GM12878 (cell line): Measurements from ENCODE around the gene OTC. TPM values are rescaled to one million over a fixed set of nuclear protein-coding genes. Genes with fewer than 3 reads are reported as not detected.

Experiments used
- BHLHE40 ChIP-seq, 2 experiments: fragments of 450-650 bp in 1 of 2; IDR thresholded peaks; 2 replicates each; pipeline ENCODE4 v1.6.1; 2011 to 2017; ENCODE audit warnings: low read depth in 2 of 2, borderline replicate concordance in 1 of 2, improper control_type of control experiment in 1 of 2, low read length in 1 of 2, mild to moderate bottlenecking in 1 of 2
- FOXK2 ChIP-seq: fragments of 450-650 bp; IDR thresholded peaks from 2 replicates; pipeline ENCODE4 v1.6.1; 2017; ENCODE audit warnings: mild to moderate bottlenecking, moderate library complexity
- HCFC1 ChIP-seq: fragments of 150-350 bp; IDR thresholded peaks from 2 replicates; pipeline ENCODE4 v1.6.1; 2014; ENCODE audit warnings: low read length
- MEF2B ChIP-seq: fragments of 450-650 bp; IDR thresholded peaks from 2 replicates; pipeline ENCODE4 v1.6.1; 2018; ENCODE audit warnings: mild to moderate bottlenecking, moderate library complexity; ENCODE audit not compliant: partially characterized antibody, poor library complexity, severe bottlenecking
- PAX8 ChIP-seq: fragments of 450-650 bp; IDR thresholded peaks from 2 replicates; pipeline ENCODE4 v1.6.1; 2017; ENCODE audit warnings: mild to moderate bottlenecking, moderate library complexity
- SMC3 ChIP-seq: IDR thresholded peaks from 2 replicates; pipeline ENCODE4 v1.6.1; 2011; ENCODE audit warnings: low read length, improper control_type of control experiment, borderline replicate concordance
- SUZ12 ChIP-seq: fragments of 200-600 bp; sonication (generic); IDR thresholded peaks from one replicate; pipeline ENCODE4 v1.6.1; 2018; ENCODE audit warnings: antibody characterized with exemption, mild to moderate bottlenecking; ENCODE audit not compliant: unreplicated experiment
- TARDBP ChIP-seq: IDR thresholded peaks from 2 replicates; pipeline ENCODE4 v1.6.1; 2016; ENCODE audit warnings: borderline replicate concordance
- polyA plus RNA-seq, 11 experiments: library from polyadenylated mRNA; depleted of rRNA in 4 of 11; unstranded in 6 of 11; stranded (reverse) in 5 of 11; fragments of >200 nt; fragmentation: Nextera tagmentation in 4 of 11; fragmentation: Illumina TruSeq in 1 of 11; extraction: Ambion mirVana in 4 of 11; extraction: Trizol in 1 of 11; gene quantifications; 1 replicate in 1 of 11; 2 replicates in 10 of 11; pipeline versions ENCODE4 v1.2.1 to v1.2.3, GENCODE V29; 2011 to 2016; ENCODE audit warnings: inconsistent platforms in 2 of 11, missing spikeins in 2 of 11, low read depth in 1 of 11
- total RNA-seq, 4 experiments: library from RNA; depleted of rRNA in 3 of 4; stranded (reverse); fragments of >200 nt in 3 of 4; fragmentation: Illumina TruSeq in 1 of 4; extraction: Trizol in 1 of 4; gene quantifications; 2 replicates each; pipeline versions ENCODE4 v1.2.1 to v1.2.3, GENCODE V29; 2013 to 2021
- TF ChIP-seq, protein P1 (sequence below): fragments of 450-650 bp; formaldehyde crosslinking; IDR thresholded peaks from 2 replicates; pipeline ENCODE4 v1.5.0; 2022; ENCODE audit warnings: mild to moderate bottlenecking, missing genetic modification characterization
- TF ChIP-seq, protein P2 (sequence below): fragments of 150-350 bp; IDR thresholded peaks from 2 replicates; pipeline ENCODE4 v1.6.1; 2016; ENCODE audit warnings: low read depth, low read length

Gene OTC
- total and polyA plus RNA-seq, 10 of the 15 experiments (the other 5 are each of a cell fraction or from before 2014, with no cell fraction given), result not detected

DNA sequence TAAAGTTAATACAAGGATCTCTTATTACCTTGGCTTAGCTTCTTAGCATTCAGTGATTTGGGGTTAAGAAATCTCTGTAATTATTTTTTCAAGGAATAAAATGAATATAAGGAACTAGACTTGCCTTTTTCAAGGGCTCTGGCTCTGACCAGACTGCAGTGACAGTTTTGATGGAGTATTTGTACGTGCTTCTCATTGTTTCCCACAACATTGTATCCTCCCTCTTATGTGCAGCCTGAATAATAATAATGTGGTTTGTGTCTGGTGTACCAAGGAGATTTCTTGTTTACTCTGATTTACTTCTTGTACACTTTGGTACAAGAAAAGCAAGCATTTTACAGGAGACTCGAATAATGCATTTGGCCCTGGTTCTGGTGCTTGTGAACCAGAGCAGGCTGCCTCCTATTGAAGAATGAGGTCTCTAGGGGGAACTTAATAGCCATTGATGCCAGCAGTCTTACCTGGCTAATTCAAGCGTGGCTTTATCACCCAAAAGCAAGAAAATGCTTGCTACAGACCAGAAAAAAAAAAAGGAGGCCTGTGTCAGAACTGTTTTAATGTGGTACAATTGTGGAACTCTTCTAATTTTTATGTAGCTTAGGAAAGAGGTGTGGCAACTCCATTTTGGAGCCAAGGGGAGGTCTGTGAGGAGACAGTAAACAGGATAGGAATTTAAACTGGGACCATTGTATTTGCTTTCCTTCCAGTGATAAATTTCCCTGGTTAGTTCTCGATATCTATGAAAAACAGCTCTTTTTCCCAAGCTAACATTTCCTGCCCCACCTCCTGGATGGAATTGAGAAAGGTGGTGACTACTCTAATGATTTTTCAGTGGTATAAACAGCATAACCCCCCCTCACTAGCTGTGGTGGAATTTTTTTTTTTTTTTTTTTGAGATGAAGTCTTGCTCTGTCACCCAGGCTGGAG is 5.6 kb downstream of the OTC start (continued):
- TF ChIP-seq, protein P1, sequence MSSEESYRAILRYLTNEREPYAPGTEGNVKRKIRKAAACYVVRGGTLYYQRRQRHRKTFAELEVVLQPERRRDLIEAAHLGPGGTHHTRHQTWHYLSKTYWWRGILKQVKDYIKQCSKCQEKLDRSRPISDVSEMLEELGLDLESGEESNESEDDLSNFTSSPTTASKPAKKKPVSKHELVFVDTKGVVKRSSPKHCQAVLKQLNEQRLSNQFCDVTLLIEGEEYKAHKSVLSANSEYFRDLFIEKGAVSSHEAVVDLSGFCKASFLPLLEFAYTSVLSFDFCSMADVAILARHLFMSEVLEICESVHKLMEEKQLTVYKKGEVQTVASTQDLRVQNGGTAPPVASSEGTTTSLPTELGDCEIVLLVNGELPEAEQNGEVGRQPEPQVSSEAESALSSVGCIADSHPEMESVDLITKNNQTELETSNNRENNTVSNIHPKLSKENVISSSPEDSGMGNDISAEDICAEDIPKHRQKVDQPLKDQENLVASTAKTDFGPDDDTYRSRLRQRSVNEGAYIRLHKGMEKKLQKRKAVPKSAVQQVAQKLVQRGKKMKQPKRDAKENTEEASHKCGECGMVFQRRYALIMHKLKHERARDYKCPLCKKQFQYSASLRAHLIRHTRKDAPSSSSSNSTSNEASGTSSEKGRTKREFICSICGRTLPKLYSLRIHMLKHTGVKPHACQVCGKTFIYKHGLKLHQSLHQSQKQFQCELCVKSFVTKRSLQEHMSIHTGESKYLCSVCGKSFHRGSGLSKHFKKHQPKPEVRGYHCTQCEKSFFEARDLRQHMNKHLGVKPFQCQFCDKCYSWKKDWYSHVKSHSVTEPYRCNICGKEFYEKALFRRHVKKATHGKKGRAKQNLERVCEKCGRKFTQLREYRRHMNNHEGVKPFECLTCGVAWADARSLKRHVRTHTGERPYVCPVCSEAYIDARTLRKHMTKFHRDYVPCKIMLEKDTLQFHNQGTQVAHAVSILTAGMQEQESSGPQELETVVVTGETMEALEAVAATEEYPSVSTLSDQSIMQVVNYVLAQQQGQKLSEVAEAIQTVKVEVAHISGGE (CRISPR knock-in tag), result no peak
- TF ChIP-seq PAX8 (no peak), SMC3 (no peak), FOXK2 (no peak), SUZ12 (no peak), HCFC1 (no peak), BHLHE40 (IDR thresholded peaks at IDR 0.05; ENCODE audit: borderline replicate concordance in 1 of 2, low read depth in 2 of 2, low read length in 1 of 2) (no peak), TARDBP (no peak), MEF2B (no peak)
- TF ChIP-seq, protein P2, sequence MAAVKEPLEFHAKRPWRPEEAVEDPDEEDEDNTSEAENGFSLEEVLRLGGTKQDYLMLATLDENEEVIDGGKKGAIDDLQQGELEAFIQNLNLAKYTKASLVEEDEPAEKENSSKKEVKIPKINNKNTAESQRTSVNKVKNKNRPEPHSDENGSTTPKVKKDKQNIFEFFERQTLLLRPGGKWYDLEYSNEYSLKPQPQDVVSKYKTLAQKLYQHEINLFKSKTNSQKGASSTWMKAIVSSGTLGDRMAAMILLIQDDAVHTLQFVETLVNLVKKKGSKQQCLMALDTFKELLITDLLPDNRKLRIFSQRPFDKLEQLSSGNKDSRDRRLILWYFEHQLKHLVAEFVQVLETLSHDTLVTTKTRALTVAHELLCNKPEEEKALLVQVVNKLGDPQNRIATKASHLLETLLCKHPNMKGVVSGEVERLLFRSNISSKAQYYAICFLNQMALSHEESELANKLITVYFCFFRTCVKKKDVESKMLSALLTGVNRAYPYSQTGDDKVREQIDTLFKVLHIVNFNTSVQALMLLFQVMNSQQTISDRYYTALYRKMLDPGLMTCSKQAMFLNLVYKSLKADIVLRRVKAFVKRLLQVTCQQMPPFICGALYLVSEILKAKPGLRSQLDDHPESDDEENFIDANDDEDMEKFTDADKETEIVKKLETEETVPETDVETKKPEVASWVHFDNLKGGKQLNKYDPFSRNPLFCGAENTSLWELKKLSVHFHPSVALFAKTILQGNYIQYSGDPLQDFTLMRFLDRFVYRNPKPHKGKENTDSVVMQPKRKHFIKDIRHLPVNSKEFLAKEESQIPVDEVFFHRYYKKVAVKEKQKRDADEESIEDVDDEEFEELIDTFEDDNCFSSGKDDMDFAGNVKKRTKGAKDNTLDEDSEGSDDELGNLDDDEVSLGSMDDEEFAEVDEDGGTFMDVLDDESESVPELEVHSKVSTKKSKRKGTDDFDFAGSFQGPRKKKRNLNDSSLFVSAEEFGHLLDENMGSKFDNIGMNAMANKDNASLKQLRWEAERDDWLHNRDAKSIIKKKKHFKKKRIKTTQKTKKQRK, result no peak
